Vagina (tissue), 2 donors: ENCODE data around the gene C2CD2.

Experiments
- CTCF ChIP-seq, 3 experiments: fragments of 450-650 bp in 2 of 3; fragments of 200-600 bp in 1 of 3; sonication (generic) in 1 of 3; IDR thresholded peaks; one replicate each; pipeline ENCODE4 v1.5.1; 2017 to 2019; ENCODE audit warnings: antibody characterized with exemption in 3 of 3, mild to moderate bottlenecking in 2 of 3, moderate library complexity in 2 of 3
- POLR2A ChIP-seq, 2 donors: fragments of 450-650 bp; IDR thresholded peaks; one replicate each; pipeline ENCODE4 v1.6.1; 2017; ENCODE audit warnings: antibody characterized with exemption in 2 of 2, mild to moderate bottlenecking in 2 of 2, moderate library complexity in 2 of 2
- POLR2AphosphoS5 ChIP-seq, 2 donors: sonication (generic); formaldehyde crosslinking; IDR thresholded peaks; one replicate each; pipeline ENCODE4 v1.9.0; 2017; ENCODE audit warnings: antibody characterized with exemption in 2 of 2, mild to moderate bottlenecking in 2 of 2, low read depth in 1 of 2; ENCODE audit not compliant: insufficient read depth in 1 of 2

GRCh38 chr21:41885341-41886024, 68.3 kb downstream of the C2CD2 start:
- TF ChIP-seq CTCF (IDR thresholded peaks at IDR 0.05) (no peak), POLR2AphosphoS5 (IDR thresholded peaks at IDR 0.05; ENCODE audit: insufficient read depth in 1 of 2, low read depth in 1 of 2) (no peak), POLR2A (IDR thresholded peaks at IDR 0.05) (no peak)
